ENCODE data around the gene NBAS.

Gene NBAS

GRCh38 chr2:15365411-15365810 lies 195.7 kb downstream of the NBAS start:
- no peak overlapping the region for H3K4me3 ChIP-seq (ENCODE audit: control insufficient read depth, low read depth, low read length)
- TF ChIP-seq CTCF (IDR thresholded peaks at IDR 0.05; ENCODE audit: control insufficient read depth, insufficient read depth, low read depth, low read length, missing control alignments) = no peak
- DNase-seq (ENCODE audit: low read depth) = no peak

- no peak for DNase-seq (ENCODE audit: low read depth)
- H3K4me3 ChIP-seq (ENCODE audit: control insufficient read depth, low read depth, low read length) = no peak overlapping the region
- TF ChIP-seq CTCF (IDR thresholded peaks at IDR 0.05; ENCODE audit: control insufficient read depth, insufficient read depth, low read depth, low read length, missing control alignments) = no peak
These were observed 196.6 kb downstream of the NBAS start for GRCh38 chr2:15364561-15364960.

GRCh38 chr2:15363734-15364133 lies 197.4 kb downstream of the NBAS start:
- no peak for DNase-seq (ENCODE audit: low read depth)
- TF ChIP-seq CTCF (IDR thresholded peaks at IDR 0.05; ENCODE audit: control insufficient read depth, insufficient read depth, low read depth, low read length, missing control alignments) = no peak
- H3K4me3 ChIP-seq (ENCODE audit: control insufficient read depth, low read depth, low read length) = no peak overlapping the region

- no peak overlapping the region for H3K4me3 ChIP-seq (ENCODE audit: control insufficient read depth, low read depth, low read length)
- no peak for DNase-seq (ENCODE audit: low read depth)
- TF ChIP-seq CTCF (IDR thresholded peaks at IDR 0.05; ENCODE audit: control insufficient read depth, insufficient read depth, low read depth, low read length, missing control alignments) = no peak
These were observed 198.0 kb downstream of the NBAS start for GRCh38 chr2:15363142-15363541.

- no peak for TF ChIP-seq CTCF (IDR thresholded peaks at IDR 0.05; ENCODE audit: control insufficient read depth, insufficient read depth, low read depth, low read length, missing control alignments)
These were observed 201.2 kb downstream of the NBAS start for GRCh38 chr2:15359716-15360531.

GRCh38 chr2:15357922-15358321 lies 203.2 kb downstream of the NBAS start:
- H3K4me3 ChIP-seq (ENCODE audit: control insufficient read depth, low read depth, low read length) = no peak overlapping the region
- TF ChIP-seq CTCF (IDR thresholded peaks at IDR 0.05; ENCODE audit: control insufficient read depth, insufficient read depth, low read depth, low read length, missing control alignments) = no peak
- DNase-seq (ENCODE audit: low read depth) = no peak

More at GRCh38 chr2:15359716-15360531, 201.2 kb downstream of the NBAS start:
- DNase-seq (ENCODE audit: low read depth) = no peak
- no peak overlapping the region for H3K4me3 ChIP-seq (ENCODE audit: control insufficient read depth, low read depth, low read length)

Data from AG09309 (cell line).